VCaP (cell line): ENCODE results near the gene TNFRSF18.

Source experiments
- H3K27ac ChIP-seq: fragments of 450-650 bp; 2 replicates; pipeline ENCODE4 v1.5.1; 2017
- CTCF ChIP-seq: fragments of 450-650 bp; conservative IDR thresholded peaks from 2 replicates; pipeline ENCODE4 v1.5.1; 2017; ENCODE audit warnings: mild to moderate bottlenecking, moderate library complexity

Gene TNFRSF18

GRCh38 chr1:1247341-1247913, 41.0 kb upstream of the TNFRSF18 start:
- TF ChIP-seq CTCF, result no peak
- no peak overlapping the region for H3K27ac ChIP-seq

GRCh38 chr1:1246577-1247340, 40.4 kb upstream of the TNFRSF18 start, which contains the start of gene C1QTNF12:
TSS of gene C1QTNF12 (minus strand) at chr1:1246722. CDS start at chr1:1246690, 32 bp downstream.
- H3K27ac ChIP-seq, result no peak within 1 kb of the TSS
- TF ChIP-seq CTCF, result no peak

GRCh38 chr1:1245817-1246576, 39.6 kb upstream of the TNFRSF18 start:
- TF ChIP-seq CTCF, result no peak
- H3K27ac ChIP-seq, result no peak overlapping the region

DNA sequence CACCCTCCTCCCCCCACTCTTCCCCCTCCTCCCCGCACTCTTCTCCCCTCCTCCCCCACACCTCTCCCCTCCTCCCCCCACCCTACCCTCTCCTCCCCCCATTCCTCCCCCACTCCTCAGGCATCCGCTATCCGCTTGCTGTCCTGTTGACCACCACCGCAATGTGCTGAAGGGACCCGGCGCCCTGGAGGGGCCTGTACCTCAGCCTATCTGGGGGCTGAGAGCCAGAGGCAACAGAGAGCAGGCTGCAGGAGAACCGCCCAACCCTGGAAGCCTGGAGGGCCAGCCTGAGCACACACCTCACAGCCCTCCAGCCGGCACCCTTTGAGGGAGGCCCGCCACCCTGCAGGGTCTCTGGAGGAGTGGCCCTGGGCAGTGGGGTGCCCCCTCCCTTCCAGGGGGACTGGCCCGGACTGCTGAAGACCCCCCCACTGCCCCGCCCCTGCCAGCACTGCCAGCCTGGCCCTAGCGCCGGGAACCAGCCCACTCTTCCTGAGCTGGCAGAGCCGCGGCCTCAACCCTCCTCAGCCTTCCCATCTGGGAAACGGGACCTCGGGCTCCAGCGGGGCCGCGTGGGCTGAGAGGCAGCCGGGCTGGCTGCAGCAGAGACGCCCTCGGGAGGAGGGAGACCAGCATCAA, 38.9 kb upstream of the TNFRSF18 start:
- no peak overlapping the region for H3K27ac ChIP-seq
- no peak for TF ChIP-seq CTCF

DNA sequence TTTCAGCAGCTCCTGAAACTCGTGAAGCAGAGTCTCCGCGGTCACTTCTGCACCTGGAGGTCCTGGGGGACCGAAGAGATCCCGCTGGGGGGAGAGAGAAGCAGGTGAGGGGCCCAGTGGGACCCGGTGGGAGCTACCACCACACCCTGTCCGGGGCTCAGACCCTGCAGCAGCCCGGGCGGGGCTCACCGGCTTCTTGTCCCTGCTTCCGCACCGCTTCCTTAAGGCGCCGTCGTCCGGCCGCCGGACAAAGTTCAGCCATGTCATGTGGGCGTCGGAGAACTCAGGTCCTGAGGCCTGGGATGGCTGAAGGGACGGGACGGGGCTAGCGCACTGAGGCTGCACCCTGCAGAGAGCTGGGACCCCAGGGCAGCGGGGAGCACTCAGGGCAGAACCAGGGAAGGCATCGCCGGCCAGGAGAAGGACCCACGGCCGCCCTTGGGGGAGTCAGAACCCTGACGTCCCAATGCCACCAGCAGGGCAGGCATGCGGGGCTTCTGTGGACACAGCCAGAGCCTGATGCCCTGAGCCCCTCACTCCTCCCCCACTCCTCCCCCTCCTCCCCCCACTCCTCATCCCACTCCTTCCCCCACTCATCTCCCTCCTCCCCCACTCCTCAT, 37.9 kb upstream of the TNFRSF18 start:
- TF ChIP-seq CTCF, result no peak
- H3K27ac ChIP-seq, result no peak overlapping the region

DNA sequence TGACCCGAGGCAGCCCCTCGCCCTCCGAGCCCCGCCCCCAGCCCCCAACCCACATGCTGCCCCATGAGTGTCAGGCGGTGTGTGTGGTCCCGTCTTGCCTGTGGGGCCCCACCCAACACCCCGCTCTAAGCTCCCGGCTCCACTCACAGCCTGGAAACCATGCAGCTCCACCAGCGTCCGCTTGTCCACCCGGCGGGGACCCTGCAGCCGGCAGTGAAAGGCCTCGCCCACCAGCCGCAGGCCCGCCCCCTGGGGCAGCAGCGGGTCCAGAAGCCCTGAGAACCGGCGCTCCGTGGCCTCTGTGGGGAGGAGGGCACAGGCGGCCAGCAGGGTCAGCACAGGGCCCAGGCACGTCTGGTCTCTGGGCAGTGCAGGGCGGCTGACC, 37.4 kb upstream of the TNFRSF18 start:
- no peak for TF ChIP-seq CTCF
- H3K27ac ChIP-seq, result no peak overlapping the region

GRCh38 chr1:1243266-1243660, 36.9 kb upstream of the TNFRSF18 start:
- TF ChIP-seq CTCF, result no peak
- no peak overlapping the region for H3K27ac ChIP-seq
